Activated naive CD8-positive, alpha-beta T cell treated with anti-CD3 and anti-CD28 coated beads, Interleukin-2, amount 50 U/mL, for 24 hours (primary cell): ENCODE data around the gene VAV1.
A peak's percentile ranks its signal among the peaks of the same experiment; 100 is the strongest.

Experiments used
- ATAC-seq: fragments of 150-1000 bp; cut with Tn5 transposase; one replicate; pipeline ENCODE4 v1.10.0; 2021
- DNase-seq: peaks from one replicate; pipeline ENCODE4 v3.0.0; 2021
- H3K27ac Mint-ChIP-seq: one replicate; pipeline ENCODE4 v1.8.0; 2021; ENCODE audit warnings: mild to moderate bottlenecking, mixed read lengths
- H3K27me3 Mint-ChIP-seq: one replicate; pipeline ENCODE4 v1.8.0; 2021; ENCODE audit warnings: mixed read lengths
- H3K36me3 Mint-ChIP-seq: one replicate; pipeline ENCODE4 v1.8.0; 2021; ENCODE audit warnings: low read depth, mixed read lengths
- H3K4me1 Mint-ChIP-seq: one replicate; pipeline ENCODE4 v1.8.0; 2021; ENCODE audit warnings: mixed read lengths
- H3K4me3 Mint-ChIP-seq: one replicate; pipeline ENCODE4 v1.8.0; 2021; ENCODE audit warnings: mild to moderate bottlenecking, moderate library complexity, mixed read lengths
- H3K9me3 Mint-ChIP-seq: one replicate; pipeline ENCODE4 v1.8.0; 2021; ENCODE audit warnings: mixed read lengths

Gene VAV1

DNA sequence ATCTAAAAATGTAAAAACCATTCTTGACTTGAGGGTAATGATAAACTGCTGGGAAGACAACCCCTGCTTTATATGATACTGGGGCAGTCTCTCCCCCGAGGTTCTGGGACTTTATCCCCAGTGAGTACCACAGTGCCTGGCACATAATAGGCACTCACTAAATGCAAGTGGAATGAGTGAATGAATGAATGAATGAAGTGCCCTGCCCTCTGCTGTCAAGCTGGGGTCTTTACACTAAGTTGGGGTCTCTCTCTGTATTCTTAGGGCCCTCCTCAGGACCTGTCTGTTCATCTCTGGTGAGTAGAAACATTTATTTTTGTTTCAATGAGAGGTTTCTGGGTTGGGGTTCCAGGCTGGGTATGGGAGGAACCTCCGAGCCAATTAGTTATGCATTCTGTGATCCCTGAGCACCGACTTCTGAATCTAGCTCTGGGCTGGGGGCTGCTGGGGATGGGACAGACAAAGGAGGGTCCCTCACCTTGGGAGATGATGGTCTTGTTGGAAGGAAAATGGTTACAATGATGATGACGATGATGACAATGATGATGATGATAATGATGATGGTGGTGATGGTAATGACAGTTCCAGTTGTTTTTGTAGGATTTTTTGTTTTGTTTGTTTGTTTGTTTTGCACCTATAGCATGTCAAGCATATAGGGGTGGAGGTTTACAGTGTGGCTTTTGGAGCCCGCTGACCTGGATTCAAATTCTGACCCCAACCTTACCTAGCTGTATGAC lies 70.5 kb downstream of the VAV1 start:
- Mint-ChIP-seq H3K4me3 (no peak overlapping the region), H3K4me1 (peaks cover 4% of the 10 kb centered on the region), H3K9me3 (no peaks in the 10 kb centered on the region), H3K36me3 (peaks cover 14% of the 10 kb centered on the region), H3K27me3 (no peaks in the 10 kb centered on the region), H3K27ac (no peak overlapping the region)
- DNase-seq (no peak), ATAC-seq (no peak)

DNA sequence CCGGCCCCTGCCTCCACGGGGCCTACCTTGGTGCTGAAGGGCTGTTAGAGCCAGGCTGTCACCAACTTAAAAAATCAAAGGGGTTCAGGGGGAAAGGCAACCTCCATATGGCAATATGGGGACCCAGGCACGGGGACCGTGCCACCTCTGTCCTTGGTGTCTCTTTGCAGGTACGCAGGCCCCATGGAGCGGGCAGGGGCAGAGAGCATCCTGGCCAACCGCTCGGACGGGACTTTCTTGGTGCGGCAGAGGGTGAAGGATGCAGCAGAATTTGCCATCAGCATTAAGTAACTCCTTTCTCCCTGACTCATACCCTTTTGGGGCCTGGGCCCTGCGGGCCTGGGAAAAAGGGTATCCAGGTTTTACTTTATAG lies 75.3 kb downstream of the VAV1 start:
- Mint-ChIP-seq H3K36me3 (peaks cover 24% of the 10 kb centered on the region), H3K4me1 (peaks cover 2% of the 10 kb centered on the region), H3K4me3 (no peak overlapping the region), H3K27ac (no peak overlapping the region), H3K27me3 (no peaks in the 10 kb centered on the region), H3K9me3 (no peaks in the 10 kb centered on the region)
- DNase-seq = no peak
- no peak for ATAC-seq

DNA sequence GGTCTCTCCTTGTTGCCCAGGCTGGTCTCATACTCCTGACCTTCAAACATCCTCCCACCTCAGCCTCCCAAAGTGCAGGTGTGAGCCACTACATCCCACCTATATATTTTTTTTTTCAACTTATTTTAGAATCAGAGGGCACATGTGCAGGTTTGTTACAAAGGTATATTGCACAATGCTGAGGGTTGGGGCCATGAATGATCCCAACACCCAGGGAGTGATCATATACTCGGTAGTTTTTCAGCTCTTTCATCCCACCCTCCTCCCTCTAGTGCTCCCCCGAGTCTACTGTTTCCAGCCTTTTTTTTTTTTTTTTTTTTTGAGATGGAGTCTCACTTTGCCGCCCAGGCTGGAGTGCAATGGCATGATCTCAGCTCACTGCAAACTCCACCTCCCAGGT lies 76.5 kb downstream of the VAV1 start:
- ATAC-seq (no peak), DNase-seq (no peak)
- peaks cover 24% of the 10 kb centered on the region for H3K36me3 Mint-ChIP-seq
- no peaks in the 10 kb centered on the region for H3K27me3 Mint-ChIP-seq
- H3K4me3 Mint-ChIP-seq = no peak overlapping the region
- no peak overlapping the region for H3K27ac Mint-ChIP-seq
- H3K4me1 Mint-ChIP-seq = peaks cover 2% of the 10 kb centered on the region
- no peaks in the 10 kb centered on the region for H3K9me3 Mint-ChIP-seq

DNA sequence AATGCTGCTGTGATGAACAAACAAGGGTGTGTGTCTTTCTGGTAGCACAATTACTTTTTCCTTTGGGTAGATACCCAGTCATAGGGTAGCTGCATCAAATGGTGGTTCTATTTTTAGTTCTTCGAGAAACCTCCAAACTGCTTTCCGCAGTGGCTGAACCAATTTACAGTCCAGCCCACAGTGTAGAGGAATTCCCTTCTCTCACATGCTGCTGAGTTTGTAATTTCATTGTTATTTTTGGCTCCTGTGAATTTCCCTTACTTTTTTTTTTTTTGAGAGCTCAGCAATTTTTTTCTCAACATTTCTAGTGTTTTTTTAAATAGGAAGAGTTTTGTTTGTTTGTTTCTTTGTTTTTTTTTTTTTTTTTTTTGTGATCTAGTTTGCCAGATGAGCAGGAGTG lies 77.4 kb downstream of the VAV1 start:
- peaks cover 24% of the 10 kb centered on the region for H3K36me3 Mint-ChIP-seq
- ATAC-seq = no peak
- peaks cover 2% of the 10 kb centered on the region for H3K4me1 Mint-ChIP-seq
- no peaks in the 10 kb centered on the region for H3K27me3 Mint-ChIP-seq
- no peak for DNase-seq
- no peaks in the 10 kb centered on the region for H3K9me3 Mint-ChIP-seq
- no peak overlapping the region for H3K4me3 Mint-ChIP-seq
- no peak overlapping the region for H3K27ac Mint-ChIP-seq

DNA sequence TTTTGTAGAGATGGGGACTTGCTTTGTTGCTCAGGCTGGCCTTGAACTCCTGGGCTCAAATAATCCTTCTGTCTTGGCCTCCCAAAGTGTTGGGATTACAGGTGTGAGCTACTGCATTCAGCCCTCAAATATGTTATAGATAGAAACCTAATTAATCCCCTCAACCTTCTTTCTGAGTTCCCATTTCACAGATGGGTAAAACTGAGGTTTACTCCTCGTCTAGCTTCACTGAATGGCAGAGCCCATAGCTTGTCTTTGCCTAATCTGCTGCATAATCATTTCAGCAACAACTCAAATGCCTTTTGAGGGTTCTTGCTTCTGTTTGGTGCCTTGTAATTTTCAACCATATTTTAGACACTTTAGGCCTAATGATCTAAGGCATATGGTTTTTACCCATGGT lies 78.9 kb downstream of the VAV1 start:
- no peaks in the 10 kb centered on the region for H3K27me3 Mint-ChIP-seq
- ATAC-seq (no peak), DNase-seq (no peak)
- no peak overlapping the region for H3K4me3 Mint-ChIP-seq
- no peak overlapping the region for H3K27ac Mint-ChIP-seq
- peaks cover 2% of the 10 kb centered on the region for H3K4me1 Mint-ChIP-seq
- peaks cover 35% of the 10 kb centered on the region for H3K36me3 Mint-ChIP-seq
- H3K9me3 Mint-ChIP-seq = no peaks in the 10 kb centered on the region

DNA sequence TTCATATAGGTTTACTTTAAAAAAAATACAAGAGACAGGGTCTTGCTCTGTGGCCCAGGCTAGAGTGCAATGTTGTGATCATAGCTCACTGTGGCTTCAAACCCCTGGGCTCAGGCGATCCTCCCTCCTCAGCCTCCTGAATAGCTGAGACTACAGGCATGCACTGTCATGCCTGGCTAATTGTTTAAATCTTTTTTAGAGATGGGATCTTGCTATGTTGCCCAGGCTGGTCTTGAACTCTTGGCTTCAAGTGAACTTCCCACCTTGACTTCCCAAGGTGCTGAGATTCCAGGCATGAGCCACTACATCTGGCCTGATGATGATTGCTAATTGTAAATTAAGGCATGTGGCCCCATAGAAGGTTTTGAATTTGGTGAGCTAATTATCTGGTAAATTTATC lies 79.5 kb downstream of the VAV1 start:
- ATAC-seq (no peak), DNase-seq (no peak)
- Mint-ChIP-seq H3K4me3 (no peak overlapping the region), H3K9me3 (no peaks in the 10 kb centered on the region), H3K36me3 (peaks cover 35% of the 10 kb centered on the region), H3K27ac (no peak overlapping the region), H3K27me3 (no peaks in the 10 kb centered on the region), H3K4me1 (peaks cover 2% of the 10 kb centered on the region)

DNA sequence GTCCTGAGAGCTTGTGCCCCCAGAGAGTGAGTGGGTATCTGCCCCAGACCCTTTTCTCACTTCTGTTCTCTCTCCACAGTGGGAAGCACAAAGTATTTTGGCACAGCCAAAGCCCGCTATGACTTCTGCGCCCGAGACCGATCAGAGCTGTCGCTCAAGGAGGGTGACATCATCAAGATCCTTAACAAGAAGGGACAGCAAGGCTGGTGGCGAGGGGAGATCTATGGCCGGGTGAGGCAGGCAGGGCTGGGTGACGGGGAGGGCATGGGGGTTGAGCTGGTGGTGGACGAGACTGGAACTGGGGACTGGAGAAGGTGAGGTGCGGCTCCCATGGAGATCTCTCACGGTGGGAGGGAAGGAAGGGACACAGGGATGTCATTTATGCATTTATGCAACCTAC lies 81.4 kb downstream of the VAV1 start:
- ATAC-seq (no peak), DNase-seq (no peak)
- peaks cover 36% of the 10 kb centered on the region for H3K36me3 Mint-ChIP-seq
- H3K4me3 Mint-ChIP-seq = no peak overlapping the region
- H3K27ac Mint-ChIP-seq = no peak overlapping the region
- no peaks in the 10 kb centered on the region for H3K9me3 Mint-ChIP-seq
- peaks cover 2% of the 10 kb centered on the region for H3K4me1 Mint-ChIP-seq
- H3K27me3 Mint-ChIP-seq = no peaks in the 10 kb centered on the region

DNA sequence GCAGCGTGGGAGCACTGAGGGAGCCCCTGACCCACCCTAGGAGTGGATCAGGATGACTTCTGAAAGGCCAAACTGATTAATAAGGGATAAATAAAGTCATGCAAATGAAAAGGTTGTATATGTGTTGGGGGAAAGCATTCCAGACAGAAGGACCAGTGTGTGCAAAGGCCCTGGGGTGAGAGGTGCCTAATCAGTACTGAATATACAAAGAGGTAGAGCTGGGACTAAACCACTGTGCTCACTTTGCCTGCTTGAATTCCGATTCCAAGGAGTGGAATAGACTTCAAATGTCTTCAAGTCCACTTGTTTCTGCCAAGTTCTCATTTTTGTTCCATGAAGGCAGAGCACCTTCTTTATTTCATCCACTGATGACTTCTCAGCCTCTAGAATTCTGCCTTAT lies 82.2 kb downstream of the VAV1 start:
- ATAC-seq = no peak
- no peak overlapping the region for H3K4me3 Mint-ChIP-seq
- no peaks in the 10 kb centered on the region for H3K9me3 Mint-ChIP-seq
- peaks cover 31% of the 10 kb centered on the region for H3K36me3 Mint-ChIP-seq
- DNase-seq = no peak
- no peak overlapping the region for H3K27ac Mint-ChIP-seq
- H3K4me1 Mint-ChIP-seq = peaks cover 2% of the 10 kb centered on the region
- H3K27me3 Mint-ChIP-seq = no peaks in the 10 kb centered on the region

DNA sequence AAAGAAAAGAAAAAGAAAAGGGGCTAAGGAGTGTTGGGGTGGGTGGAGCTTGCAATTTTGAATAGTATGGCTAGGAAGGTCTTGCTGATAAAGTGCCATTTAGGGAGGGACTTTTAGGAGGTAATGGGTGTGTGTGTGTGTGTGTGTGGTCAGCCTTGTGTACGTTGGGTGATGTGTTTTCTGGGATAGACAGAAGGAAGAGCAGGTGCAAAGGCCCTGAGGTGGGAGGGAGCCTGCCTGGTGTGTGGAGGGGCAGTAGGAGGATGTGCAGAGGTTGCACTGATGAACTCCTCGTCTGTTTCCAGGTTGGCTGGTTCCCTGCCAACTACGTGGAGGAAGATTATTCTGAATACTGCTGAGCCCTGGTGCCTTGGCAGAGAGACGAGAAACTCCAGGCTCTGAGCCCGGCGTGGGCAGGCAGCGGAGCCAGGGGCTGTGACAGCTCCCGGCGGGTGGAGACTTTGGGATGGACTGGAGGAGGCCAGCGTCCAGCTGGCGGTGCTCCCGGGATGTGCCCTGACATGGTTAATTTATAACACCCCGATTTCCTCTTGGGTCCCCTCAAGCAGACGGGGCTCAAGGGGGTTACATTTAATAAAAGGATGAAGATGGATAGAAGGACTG lies 84.4 kb downstream of the VAV1 start:
- no peak for ATAC-seq
- Mint-ChIP-seq H3K4me1 (peaks cover 2% of the 10 kb centered on the region), H3K36me3 (peaks cover 21% of the 10 kb centered on the region), H3K4me3 (no peak overlapping the region), H3K27me3 (no peaks in the 10 kb centered on the region), H3K9me3 (no peaks in the 10 kb centered on the region), H3K27ac (no peak overlapping the region)
- DNase-seq = no peak

DNA sequence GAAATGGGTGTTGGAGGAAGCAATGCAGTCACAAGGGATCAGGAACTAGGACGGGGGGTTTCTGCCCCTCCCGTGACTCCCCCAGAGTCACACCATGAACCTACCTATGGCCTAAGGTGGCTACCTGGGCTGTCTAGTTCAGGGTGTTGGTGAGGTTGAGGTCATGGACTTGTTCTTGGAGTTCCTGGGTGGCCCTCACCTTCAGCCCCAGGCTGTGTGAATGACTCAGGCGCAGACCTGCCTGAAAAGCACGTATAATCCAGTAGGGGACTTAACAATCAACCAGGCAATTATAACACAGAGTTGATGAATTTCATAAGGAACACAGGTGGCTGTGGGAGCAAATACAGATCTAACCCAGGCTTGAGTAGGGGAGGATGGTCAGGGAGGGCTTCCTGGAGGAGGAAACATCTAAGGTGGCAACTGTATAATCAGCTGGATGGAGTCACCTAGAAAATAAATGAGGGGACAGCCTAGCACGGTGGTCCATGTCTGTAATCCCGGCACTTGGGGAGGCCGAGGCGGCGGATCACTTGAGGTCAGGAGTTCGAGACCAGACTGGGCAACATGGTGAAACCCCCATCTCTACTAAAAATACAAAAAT lies 89.3 kb downstream of the VAV1 start:
- Mint-ChIP-seq H3K9me3 (no peaks in the 10 kb centered on the region), H3K27ac (peak overlapping the region; percentile 63), H3K36me3 (peaks cover 2% of the 10 kb centered on the region), H3K4me1 (peaks cover 17% of the 10 kb centered on the region), H3K4me3 (peak overlapping the region; percentile 39), H3K27me3 (no peaks in the 10 kb centered on the region)
- ATAC-seq (no peak), DNase-seq (no peak)

DNA sequence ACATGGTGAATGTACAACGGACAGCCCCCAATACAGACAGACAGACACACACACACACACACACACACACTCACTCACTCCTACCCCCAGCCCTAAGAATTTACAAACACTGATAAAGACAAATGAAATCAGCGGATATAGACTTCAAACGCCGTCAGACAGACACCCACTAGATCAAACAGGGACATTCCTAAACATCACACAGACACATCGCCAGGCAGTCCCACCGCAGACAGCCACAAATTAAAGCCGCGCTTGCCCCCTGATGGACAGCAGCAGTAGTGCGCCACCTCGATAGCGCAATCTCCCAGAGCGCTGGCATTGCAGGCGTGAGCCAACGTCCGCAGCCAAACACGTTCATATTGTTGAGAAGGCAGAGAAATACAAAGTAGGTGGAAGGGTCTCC lies 90.2 kb downstream of the VAV1 start:
- Mint-ChIP-seq H3K4me1 (peaks cover 18% of the 10 kb centered on the region), H3K9me3 (no peaks in the 10 kb centered on the region), H3K27ac (peak overlapping the region; percentile 78), H3K27me3 (no peaks in the 10 kb centered on the region), H3K36me3 (no peaks in the 10 kb centered on the region), H3K4me3 (peak overlapping the region; percentile 81)
- peak; percentile 88 for ATAC-seq
- DNase-seq = peak; percentile 91

DNA sequence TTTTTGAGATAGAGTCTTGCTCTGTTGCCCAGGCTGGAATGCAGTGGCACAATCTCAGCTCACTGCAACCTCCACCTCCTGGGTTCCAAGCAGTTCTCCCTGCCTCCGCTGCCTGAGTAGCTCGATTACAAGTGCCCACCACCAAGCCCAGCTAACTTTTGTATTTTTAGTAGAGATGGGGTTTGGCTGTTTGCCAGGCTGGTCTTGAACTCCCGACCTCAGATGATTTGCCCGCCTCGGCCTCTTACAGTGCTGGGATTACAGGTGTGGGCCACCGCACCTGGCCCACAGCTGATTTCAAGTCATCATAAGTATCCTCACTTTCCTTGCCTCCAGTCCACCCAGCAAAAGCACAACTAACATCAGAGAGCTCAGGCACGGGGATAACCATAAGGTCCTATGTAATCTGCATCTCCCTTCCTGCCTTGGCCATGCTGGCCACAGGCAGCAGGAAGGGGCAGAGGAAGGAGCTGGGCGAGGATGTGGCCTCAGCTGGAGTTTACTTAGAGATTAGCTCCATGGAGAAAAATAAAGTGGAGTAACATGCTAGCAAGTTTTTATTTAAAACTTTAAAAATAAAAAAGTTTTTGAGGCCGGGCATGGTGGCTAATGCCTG lies 91.9 kb downstream of the VAV1 start:
- Mint-ChIP-seq H3K27ac (no peak overlapping the region), H3K9me3 (no peaks in the 10 kb centered on the region), H3K4me1 (peaks cover 26% of the 10 kb centered on the region), H3K27me3 (no peaks in the 10 kb centered on the region), H3K36me3 (no peaks in the 10 kb centered on the region), H3K4me3 (no peak overlapping the region)
- ATAC-seq (no peak), DNase-seq (no peak)

DNA sequence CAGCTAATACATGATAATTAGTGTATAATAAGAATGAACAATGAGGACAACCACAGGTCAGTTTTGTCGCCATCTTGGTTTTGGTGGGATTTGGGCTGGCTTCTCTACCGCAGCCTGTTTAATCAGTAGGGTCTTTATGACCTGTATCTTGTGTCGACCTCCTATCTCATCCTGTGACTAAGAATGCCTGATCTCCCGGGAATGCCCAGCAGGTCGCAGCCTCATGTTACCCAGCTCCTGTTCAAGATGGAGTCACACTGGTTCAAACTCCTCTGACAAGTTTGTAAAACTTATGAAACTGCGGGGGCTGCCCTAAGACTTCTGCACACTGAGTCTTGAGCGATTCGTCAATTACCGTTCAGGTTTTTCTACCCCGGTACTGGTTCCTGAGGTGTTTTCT lies 93.3 kb downstream of the VAV1 start:
- H3K36me3 Mint-ChIP-seq = no peaks in the 10 kb centered on the region
- no peak overlapping the region for H3K4me3 Mint-ChIP-seq
- H3K27ac Mint-ChIP-seq = no peak overlapping the region
- DNase-seq (no peak), ATAC-seq (no peak)
- peaks cover 26% of the 10 kb centered on the region for H3K4me1 Mint-ChIP-seq
- H3K27me3 Mint-ChIP-seq = no peaks in the 10 kb centered on the region
- no peaks in the 10 kb centered on the region for H3K9me3 Mint-ChIP-seq

DNA sequence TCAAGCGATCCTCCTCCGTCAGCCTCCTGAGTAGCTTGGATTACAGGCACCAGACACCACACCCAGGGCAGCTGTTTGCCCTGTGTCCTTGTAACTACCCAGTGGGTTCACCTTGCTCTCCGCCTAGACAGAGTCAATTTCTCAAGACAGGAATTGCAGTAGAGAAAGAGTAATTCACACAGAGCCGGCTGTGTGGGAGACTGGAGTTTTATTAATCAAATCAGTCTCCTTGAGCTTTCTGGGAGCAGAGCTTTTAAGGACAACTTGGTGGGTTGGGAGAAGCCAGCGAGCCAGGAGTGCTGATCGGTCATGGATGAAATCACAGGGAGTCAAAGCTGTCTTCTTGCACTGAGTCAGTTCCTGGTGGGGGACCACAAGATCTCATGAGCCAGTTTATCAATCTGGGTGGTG lies 94.2 kb downstream of the VAV1 start:
- H3K4me3 Mint-ChIP-seq = no peak overlapping the region
- no peaks in the 10 kb centered on the region for H3K9me3 Mint-ChIP-seq
- H3K27me3 Mint-ChIP-seq = no peaks in the 10 kb centered on the region
- no peaks in the 10 kb centered on the region for H3K36me3 Mint-ChIP-seq
- no peak overlapping the region for H3K27ac Mint-ChIP-seq
- DNase-seq (no peak), ATAC-seq (no peak)
- H3K4me1 Mint-ChIP-seq = peaks cover 25% of the 10 kb centered on the region

DNA sequence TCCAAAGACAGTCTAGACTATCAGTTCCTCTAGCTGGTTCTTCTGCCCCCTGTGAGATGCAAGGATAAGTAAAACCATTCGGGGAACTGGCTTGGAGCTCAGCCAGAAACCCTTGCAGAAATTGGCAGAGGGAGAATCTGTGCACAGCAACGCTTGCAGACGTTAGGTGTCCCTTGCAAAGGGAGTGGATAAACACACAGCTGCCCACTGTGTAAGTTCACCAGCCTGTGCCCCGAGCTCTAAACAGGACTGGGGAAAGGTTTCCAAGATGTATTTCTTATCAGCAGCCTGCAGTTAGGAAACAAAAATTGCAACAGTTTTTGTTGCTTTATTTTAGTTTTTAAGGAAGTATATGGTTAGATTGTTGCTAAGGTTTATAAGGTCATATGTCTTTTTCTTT lies 95.8 kb downstream of the VAV1 start:
- Mint-ChIP-seq H3K4me3 (no peak overlapping the region), H3K36me3 (no peaks in the 10 kb centered on the region), H3K9me3 (no peaks in the 10 kb centered on the region), H3K27me3 (no peaks in the 10 kb centered on the region), H3K4me1 (peaks cover 14% of the 10 kb centered on the region), H3K27ac (no peak overlapping the region)
- no peak for DNase-seq
- no peak for ATAC-seq
